ENCODE data around the gene RNF217. TPM values are rescaled to one million over a fixed set of nuclear protein-coding genes. Genes with fewer than 3 reads are reported as not detected.

RNF217 gene
- total RNA-seq, 1 donor from 2014 or later: not detected

- no peaks in the 10 kb centered on the region for H3K36me3 Mint-ChIP-seq (ENCODE audit: low read depth)
These were observed 126.7 kb downstream of the RNF217 start for GRCh38 chr6:125088963-125089362.

DNA sequence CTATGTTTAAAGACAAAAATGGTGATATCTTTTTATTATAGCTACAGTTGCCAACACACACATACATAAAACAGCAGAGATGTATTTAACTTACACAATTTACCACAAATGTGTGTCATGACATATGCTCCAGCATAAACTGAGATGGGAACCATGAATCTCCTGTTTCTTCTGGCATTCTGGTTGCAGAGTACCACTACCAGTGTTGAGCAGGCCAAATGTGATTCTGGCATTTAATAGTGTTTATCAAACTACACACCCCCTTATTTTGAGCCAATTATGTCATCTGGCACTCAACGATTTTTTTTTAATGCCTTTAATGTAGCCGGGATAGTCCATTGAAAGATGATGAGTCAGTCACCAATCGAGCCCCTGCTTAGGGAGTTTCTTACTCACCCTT is 132.3 kb downstream of the RNF217 start:
- H3K9me3 Mint-ChIP-seq: no peaks in the 10 kb centered on the region
- ChIA-PET POLR2A (no interaction called here), CTCF (no interaction called here)
- DNase-seq (no peak), ATAC-seq (ENCODE audit: low read depth) (no peak)
- no peaks in the 10 kb centered on the region for H3K36me3 Mint-ChIP-seq (ENCODE audit: low read depth)
- intact Hi-C loops (cut with micrococcal nuclease): no loop called here
- peaks cover 8% of the 10 kb centered on the region for H3K27me3 Mint-ChIP-seq
- H3K4me1 Mint-ChIP-seq: peaks cover 2% of the 10 kb centered on the region
- no peak overlapping the region for H3K4me3 Mint-ChIP-seq
- TF ChIP-seq, protein P1, sequence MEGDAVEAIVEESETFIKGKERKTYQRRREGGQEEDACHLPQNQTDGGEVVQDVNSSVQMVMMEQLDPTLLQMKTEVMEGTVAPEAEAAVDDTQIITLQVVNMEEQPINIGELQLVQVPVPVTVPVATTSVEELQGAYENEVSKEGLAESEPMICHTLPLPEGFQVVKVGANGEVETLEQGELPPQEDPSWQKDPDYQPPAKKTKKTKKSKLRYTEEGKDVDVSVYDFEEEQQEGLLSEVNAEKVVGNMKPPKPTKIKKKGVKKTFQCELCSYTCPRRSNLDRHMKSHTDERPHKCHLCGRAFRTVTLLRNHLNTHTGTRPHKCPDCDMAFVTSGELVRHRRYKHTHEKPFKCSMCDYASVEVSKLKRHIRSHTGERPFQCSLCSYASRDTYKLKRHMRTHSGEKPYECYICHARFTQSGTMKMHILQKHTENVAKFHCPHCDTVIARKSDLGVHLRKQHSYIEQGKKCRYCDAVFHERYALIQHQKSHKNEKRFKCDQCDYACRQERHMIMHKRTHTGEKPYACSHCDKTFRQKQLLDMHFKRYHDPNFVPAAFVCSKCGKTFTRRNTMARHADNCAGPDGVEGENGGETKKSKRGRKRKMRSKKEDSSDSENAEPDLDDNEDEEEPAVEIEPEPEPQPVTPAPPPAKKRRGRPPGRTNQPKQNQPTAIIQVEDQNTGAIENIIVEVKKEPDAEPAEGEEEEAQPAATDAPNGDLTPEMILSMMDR (IDR thresholded peaks at IDR 0.05): no peak
- H3K27ac Mint-ChIP-seq: no peak overlapping the region

More at GRCh38 chr6:125088963-125089362, 126.7 kb downstream of the RNF217 start:
- no peaks in the 10 kb centered on the region for H3K9me3 Mint-ChIP-seq
- no peaks in the 10 kb centered on the region for H3K4me1 Mint-ChIP-seq
- POLR2A ChIA-PET: no interaction called here
- ATAC-seq (ENCODE audit: low read depth) (no peak), DNase-seq (no peak)
- H3K27ac Mint-ChIP-seq: no peak overlapping the region
- TF ChIP-seq, protein P1 (IDR thresholded peaks at IDR 0.05): no peak
- CTCF ChIA-PET: no interaction called here
- no peak overlapping the region for H3K4me3 Mint-ChIP-seq
- no peaks in the 10 kb centered on the region for H3K27me3 Mint-ChIP-seq
- intact Hi-C loops (cut with micrococcal nuclease): no loop called here

DNA sequence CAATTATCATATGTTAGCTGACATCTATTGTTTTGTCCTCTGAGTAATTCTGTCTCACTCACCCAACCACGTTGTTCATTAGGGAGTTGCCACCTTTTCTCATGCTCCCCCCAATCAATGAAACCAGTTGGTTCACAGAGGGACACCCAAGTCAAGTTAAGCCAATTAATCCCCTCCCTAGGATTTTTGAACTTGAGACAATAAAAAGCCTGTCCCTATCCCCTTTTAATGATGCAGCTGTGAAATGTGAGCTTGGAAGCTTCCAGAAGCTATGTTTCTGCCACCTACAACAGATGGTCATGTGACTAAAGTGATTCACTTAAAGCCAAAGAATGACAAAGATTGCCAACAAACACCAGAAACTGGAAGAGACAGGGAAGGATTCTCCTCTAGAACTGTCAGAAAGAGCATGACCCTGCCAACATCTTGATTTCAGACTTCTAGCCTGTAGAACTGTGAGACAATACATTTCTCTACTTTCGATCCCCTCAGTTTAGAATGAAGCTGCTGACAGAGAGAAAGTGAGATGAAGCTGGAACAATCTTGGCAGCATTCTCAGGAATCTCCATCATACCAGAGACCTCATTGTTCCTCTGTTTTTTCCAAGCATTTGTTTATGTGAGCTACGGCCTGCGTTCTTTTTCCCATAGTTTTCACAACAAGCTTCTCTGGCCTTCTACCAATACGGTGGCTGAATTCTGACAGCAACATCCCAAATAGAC is 133.5 kb downstream of the RNF217 start:
- DNase-seq (no peak), ATAC-seq (ENCODE audit: low read depth) (no peak)
- TF ChIP-seq, protein P1 (IDR thresholded peaks at IDR 0.05): no peak
- ChIA-PET CTCF (no interaction called here), POLR2A (no interaction called here)
- Mint-ChIP-seq H3K36me3 (ENCODE audit: low read depth) (no peaks in the 10 kb centered on the region), H3K4me1 (peaks cover 5% of the 10 kb centered on the region), H3K27ac (no peak overlapping the region), H3K27me3 (peaks cover 14% of the 10 kb centered on the region), H3K9me3 (no peaks in the 10 kb centered on the region), H3K4me3 (no peak overlapping the region)
- intact Hi-C loops (cut with micrococcal nuclease): no loop called here

DNA sequence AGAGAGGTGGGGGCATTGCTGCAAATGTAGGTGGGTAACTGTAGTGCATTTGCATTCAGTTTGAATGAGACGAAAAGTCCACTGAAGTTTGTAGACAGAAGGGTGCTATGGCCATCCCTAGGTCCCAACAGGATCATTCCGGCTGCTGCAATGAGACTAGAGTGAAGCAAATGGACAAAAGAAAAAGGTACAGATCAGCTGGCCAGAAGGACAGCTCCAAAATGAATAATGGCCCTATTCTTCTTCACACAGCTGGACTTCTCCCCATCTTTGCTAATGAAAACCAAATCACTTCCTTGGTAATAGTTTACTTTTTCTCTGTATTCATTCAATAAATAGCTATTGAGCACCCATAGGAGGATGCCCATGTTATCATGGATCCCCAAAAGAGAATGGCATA is 134.9 kb downstream of the RNF217 start:
- DNase-seq (no peak), ATAC-seq (ENCODE audit: low read depth) (no peak)
- POLR2A ChIA-PET: no interaction called here
- intact Hi-C loops (cut with micrococcal nuclease): no loop called here
- TF ChIP-seq, protein P1 (IDR thresholded peaks at IDR 0.05): no peak
- Mint-ChIP-seq H3K36me3 (ENCODE audit: low read depth) (no peaks in the 10 kb centered on the region), H3K9me3 (no peaks in the 10 kb centered on the region), H3K4me3 (no peak overlapping the region), H3K27ac (no peak overlapping the region), H3K4me1 (peaks cover 5% of the 10 kb centered on the region), H3K27me3 (peaks cover 14% of the 10 kb centered on the region)
- CTCF ChIA-PET: no interaction called here

- POLR2A ChIA-PET: no interaction called here
- DNase-seq (no peak), ATAC-seq (ENCODE audit: low read depth) (no peak)
- peaks cover 14% of the 10 kb centered on the region for H3K27me3 Mint-ChIP-seq
- peaks cover 5% of the 10 kb centered on the region for H3K4me1 Mint-ChIP-seq
- no peak overlapping the region for H3K27ac Mint-ChIP-seq
- CTCF ChIA-PET: no interaction called here
- no peaks in the 10 kb centered on the region for H3K36me3 Mint-ChIP-seq (ENCODE audit: low read depth)
- no peak overlapping the region for H3K4me3 Mint-ChIP-seq
- intact Hi-C loops (cut with micrococcal nuclease): no loop called here
- no peaks in the 10 kb centered on the region for H3K9me3 Mint-ChIP-seq
- TF ChIP-seq, protein P1 (IDR thresholded peaks at IDR 0.05): no peak
These were observed 136.0 kb downstream of the RNF217 start for GRCh38 chr6:125098253-125098652.

Data from activated B cell treated with CpG ODN at 0.5 μM for 24 hours (primary cell).